NCI-H69 (cell line): ENCODE measurements around the gene HSD17B8.

Experiments
- DNase-seq: peaks from one replicate; lab custom pipeline; 2025; lab: John Stamatoyannopoulos, UW

HSD17B8 gene

DNA sequence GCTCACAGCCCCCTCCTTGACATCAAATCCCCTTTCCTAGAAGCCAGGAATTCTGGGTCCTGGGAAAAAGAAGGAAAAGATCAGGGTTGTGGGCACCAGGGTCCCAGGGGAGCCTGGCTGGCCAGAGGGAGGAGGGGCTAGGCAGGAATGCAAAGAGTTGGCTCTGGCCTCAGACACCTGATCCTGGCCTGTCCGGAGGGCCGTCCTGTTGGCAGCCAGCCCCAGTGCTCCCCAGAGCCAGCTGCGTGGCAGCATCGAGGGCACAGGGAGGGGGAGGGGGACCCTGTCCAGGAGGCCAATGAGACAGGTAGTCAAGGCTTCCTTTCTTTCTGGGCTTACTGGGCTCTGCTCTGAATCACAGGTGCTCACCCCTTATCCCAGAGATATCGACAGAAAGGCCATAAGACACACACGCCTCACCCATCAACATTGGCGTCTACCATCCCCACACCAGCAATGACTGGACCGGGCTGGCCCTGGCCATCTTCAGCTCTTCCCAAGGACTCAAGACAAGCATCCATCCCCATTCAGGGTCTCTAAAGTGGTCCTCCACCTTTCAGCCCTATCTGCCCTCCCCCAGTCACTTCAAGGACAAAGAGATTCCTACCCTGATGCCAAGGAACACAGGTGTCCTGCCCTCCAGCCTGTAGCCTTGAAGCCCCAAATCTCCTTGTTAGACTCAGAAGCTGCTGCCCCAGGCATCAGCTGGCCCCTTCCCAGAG, 12.9 kb upstream of the HSD17B8 start:
- peak; percentile 37 for DNase-seq

DNA sequence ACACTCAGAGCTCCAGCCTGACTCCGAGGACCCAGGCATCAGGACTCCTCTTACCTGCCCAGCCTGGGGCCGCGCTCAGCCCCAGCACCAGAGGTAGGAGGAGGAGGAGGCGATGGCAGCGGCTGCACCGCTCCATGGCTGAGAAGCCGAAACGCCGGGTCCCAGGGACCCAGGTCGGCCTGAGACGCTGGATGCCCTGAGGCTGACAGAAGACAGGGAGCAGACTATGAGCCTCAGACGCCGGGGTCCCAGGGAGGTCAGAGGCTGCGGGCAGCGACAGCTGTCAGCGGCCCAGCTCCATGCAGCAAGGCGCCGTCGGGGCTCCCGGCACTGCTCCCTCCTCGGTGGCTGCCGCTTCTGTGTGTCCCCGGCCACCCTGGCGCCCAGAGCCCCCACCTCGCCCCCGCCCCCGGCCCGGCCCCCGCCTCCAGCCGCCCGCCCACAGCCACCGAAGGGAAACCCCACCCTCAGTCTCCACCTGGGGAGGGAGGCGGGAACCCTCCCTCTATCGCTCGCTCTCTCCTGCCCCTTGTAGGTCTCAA, 12.3 kb upstream of the HSD17B8 start, which contains the start of gene COL11A2:
COL11A2 (minus strand) TSS at position 363 of the 542 bp plus-strand sequence; CDS start at position 136, 227 bp downstream.
- peak; percentile 52 for DNase-seq

DNA sequence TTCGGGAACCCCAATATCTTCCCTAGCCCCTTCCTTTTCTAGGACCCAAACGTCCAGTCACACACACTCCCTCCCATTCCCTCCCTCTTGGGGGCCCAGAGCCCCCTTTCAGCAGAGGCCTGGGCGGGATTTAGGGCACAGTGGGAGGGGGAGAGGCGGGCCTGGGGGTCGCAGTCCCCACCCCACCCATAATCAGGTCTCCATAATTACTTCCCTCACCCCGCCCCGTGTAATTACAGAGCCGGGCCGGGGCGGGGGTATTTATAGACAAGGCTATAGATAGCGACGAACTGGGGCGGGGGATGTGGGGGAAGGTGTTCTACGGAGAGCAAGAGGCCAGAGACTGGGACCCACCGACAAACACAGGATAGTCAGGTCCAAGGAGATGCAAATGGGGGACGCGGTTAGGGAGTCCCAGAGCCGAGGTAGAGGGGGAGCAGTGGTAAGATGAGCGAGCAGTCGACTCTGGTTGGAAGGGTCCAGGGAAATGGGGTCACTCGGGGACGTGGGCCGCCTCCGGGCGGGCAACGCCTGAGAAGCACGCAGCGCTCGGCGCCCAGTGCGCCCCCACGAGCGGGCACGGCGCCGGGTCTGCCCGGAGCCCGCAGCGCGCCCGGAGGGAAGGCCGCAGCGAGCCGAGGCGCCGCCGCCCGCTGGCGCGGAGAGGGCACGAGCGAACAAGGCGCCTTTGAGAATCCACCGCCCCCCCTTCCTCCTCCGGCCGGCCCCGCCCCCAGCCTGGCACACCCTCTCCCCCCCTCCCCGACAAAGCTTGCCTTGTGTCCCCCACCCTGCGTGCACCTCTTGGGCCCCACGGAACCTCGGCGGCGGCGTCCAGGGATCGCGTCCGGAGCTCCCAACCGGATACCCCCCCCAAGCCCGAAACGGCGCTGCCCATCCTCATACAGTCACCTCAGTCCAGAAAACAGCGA, 11.5 kb upstream of the HSD17B8 start:
- DNase-seq = peak; percentile 64

DNA sequence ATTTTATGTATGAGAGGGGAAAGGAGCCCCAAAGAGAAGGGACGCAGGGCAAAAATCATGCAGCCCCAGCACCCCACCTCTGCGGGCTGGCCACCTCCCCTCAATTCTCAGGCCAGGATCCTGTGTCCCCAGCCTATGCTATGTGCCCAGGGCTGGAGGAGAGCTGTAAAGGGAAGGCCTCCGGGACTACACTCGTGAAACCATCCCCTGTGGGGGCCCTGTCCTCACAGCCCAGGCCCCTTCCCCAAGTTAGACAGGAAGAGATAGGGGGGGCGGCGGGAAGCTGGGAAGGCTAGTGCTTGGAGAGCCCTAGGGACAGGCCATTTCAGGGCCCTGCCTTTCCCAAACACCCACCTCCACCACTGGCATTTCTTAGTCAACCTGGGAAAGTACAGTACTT, 10.8 kb upstream of the HSD17B8 start:
- no peak for DNase-seq

DNA sequence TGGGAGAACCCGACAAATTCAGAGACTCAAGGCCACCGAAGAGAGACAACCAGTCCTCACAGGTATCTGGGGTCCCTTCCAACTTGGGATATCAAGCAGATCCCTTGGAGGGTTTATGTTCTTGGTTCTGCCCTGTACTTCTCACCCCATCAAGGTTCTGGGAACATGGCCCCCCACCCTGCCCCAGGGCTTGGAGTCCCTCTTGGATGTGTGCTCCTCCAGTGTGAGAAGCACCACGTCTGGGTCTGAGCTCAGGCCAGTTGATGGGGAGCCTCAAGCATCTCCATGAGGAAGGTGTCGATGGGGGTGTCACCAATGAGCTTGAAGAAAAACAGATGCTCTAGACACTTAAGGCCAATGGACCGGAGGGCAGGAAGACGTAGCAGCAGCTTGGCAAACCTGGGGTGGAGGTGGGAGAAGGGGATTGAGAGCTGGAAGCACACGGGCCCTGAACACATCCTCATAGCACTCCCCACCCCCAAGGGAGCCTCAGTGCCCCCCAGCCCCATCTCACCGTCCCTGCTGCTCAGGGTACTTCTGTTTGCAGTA, 9.9 kb upstream of the HSD17B8 start:
- DNase-seq = no peak

DNA sequence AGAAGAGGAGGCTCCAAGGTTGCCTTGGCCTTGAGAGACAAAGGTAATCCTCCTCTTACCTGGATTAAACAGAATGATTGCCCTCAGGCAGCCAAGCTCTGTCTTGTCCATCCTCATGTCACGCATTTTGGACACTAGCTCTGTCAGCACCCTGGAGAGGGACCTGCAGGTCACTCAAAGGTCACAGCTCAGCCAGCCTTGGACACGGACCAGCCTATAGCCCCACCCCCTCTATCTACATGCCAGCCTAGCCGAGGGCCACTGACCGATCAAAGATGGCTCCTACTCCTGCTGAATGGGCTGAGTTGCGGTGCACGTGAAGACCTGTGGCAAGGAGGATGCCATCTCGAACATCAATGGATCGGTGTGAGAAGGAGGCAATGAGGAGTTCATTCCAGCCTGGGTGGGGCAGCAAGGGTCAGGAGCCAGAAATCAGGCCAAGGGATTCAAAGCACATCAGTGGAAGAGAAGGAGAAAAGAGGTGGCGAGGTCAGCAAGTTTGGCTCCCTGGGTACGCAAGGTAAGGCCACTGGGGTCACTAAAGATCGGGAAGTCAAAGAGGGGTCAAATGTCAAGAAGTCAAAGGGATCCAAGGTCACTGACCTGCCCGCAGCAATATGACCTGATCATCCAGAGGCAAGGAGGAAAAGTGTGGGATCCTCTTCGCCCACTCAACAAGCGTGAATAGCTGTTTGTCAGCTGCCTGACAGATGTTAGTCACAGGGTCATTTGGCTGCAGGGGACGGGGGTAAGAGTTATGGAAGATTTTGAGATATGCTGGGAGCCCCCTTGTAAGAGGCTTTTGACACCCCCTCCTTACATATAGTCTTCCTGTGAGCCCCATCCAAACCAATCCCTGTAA, 8.9 kb upstream of the HSD17B8 start:
- no peak for DNase-seq

DNA sequence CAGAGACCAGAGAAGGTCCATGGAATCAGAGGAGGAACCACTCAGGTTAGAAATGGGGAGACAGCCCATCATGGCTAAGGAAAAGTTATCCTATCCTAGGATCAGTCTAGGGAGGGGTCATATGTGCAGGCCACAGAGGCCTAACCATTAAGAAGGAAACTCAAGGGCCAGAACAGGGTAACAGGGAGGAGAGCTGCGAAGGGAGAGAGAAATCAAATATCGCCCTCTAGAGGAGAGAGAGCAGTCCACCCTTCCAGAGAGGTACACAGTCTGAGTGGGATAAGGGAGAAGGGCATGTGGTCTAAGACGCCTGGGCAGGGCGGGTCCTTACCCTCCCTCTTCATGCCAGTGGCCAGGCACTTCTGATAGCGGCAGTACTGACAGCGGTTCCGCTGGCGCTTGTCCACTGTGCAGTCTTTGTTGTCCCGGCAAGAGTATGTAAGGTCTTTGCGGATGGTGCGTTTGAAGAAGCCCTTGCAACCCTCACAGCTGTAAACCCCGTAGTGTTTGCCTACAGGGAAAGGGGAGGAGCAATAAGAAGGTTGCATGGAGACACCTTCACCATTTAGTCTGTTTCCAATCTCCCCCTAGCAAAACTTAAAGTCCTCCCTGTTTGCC, 6.9 kb upstream of the HSD17B8 start:
- DNase-seq = peak; percentile 75

DNA sequence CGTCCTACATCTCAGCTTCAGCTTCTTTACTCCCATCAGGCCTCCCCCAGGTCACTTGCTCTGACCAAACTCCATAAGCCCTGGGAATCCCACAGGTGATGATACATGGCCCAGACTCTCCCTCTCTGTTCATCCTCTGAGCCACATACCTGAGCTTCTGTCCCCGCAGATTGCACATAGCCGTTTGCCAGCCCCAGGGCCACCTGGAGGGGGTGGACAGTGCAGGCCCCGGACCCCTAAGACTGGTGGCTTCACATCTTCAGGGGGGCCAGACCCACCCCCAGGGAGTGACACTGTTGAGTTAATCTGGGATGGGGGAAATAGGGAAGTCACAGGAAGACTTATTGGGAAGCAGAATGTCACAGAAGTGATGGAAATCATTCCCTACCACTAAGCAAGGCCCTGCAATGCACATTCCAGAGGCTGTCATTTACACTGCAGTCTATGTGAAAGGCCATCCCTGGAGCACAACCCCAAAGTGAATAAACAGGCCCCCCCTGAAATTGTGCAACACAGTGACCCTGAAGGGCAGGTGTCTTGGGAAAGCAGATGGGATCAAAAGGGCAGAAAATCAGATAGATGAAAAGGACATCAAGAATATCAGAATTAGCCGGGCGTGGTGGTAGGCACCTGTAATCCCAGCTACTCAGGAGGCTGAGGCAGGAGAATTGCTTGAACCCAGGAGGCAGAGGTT, 6.1 kb upstream of the HSD17B8 start:
- no peak for DNase-seq

DNA sequence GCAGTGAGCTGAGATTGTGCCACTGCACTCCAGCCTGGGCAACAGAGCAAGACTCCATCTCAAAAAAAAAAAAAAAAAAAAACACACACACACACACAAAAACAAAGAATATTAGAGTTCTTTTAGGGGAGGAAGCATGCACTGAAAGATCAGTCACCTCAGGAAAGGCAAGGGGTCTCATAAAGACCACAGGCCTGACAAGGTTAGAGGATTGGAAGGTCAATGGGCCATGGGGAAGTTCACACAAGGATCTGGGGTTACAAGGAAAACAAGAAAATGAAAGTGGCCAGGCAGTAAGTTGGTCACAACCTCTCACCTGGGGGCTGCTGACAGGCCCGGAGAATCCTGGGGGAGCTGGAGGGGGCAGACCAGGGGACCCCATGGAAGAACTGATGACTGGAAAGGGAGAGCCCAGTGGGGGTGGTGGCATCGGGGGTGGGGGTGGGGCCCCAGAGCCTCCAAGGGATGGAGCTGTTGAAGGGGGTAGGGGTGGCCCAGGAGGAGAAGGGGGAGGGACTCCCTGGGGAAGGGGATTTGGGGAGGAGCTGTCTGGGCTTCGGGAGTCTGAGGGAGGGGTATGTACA, 5.5 kb upstream of the HSD17B8 start:
- DNase-seq = no peak

DNA sequence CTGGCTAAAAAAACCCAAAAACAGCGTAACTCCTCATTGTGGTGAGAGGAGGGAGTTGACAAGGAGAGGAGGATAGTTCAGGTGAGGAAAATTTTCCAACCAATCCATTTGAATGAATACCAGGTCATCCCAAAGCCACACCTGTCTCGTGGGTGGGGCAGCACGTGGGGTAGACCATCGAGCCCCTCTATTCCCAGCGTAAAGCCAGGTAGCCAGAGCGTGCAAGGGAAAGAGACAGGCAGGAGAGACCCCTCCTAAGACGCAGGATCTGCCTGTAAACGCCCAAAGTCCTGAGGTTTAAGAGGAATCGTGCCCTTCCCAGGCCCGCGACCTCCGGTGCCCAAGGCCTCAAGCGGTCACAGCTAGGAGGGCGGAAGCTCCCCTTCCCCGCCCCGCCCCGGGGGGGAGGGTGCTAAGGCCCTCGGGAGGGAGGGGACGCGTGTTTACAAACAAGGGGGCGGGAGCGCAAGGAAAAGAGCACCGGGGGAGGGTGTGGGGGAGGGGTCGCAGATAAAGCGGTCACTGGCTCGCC, 4.7 kb upstream of the HSD17B8 start:
- DNase-seq = peak; percentile 89

DNA sequence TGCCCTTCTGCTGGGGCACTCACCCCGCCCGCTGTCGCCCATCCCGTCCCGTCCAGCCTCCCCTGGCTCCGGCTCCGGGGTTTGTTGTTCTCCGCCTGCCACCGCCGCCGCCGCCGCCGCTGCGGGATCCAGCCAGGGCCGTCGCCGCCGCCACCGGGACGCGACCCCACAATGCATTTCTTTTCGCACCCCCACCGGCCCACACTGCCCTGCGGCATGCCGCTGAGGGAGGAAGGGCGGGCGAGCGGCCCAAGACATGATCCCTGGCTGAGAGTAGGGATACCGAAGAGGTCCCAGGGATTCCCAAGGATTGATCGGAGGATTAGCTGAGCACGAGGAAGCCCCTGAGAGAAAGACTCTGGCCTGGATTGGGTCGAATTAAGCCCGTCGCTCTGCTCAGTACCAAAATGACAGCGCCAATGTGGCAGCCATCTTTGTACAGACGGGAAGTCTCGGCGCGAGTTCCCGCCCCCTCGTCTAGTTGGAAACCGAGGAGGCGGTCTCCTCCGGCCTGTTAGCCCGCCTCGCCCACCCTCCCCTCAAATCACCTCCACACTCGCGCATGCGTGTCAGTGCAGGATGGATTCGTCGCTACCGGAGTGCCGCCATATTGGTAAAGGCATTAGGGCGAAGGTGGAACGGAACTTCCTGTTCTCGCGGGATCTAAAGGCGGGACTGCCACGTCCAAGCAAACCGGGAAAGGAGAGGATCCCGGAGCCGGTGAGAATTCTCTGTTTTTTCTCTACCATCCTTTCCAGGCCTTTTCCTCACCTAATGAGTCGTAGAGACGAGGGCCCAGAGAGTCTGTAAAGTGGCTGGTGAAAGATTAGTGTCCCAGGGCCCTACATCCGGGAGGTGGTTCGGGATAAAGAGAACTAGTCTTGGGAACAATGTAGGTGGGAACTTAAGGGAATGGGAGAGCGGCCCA, 4.0 kb upstream of the HSD17B8 start, which contains the start of the genes RXRB and SLC39A7:
RXRB (minus strand) TSS at position 447 of the 928 bp plus-strand sequence; CDS start at position 258, 189 bp downstream.
SLC39A7 (plus strand) TSS at position 649 of the 928 bp plus-strand sequence. CDS start 379 bp downstream, outside the sequence.
- DNase-seq = peak; percentile 100

DNA sequence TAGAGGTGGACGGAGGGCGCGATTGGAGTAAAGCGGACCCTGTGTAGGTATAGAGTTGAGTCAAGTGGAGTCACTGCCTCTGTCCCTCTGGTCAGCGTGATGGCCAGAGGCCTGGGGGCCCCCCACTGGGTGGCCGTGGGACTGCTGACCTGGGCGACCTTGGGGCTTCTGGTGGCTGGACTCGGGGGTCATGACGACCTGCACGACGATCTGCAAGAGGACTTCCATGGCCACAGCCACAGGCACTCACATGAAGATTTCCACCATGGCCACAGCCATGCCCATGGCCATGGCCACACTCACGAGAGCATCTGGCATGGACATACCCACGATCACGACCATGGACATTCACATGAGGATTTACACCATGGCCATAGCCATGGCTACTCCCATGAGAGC, 3.3 kb upstream of the HSD17B8 start:
- no peak for DNase-seq

DNA sequence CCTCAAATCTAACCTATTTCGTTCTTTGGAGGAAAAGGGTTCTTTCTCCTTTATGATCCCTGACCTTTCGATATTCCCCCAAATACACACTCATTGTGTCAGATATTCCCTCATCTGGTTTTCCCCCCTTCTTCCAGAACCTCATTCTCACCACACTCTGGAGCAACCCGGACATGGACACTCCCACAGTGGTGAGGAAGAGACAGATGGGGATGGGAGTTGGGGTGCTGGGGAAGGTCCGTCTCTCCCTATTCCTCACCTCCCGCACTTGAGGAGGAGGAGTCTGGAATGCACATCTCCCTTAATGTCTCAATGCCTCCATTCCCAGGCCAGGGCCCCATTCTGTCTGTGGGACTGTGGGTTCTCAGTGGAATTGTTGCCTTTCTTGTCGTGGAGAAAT, 2.5 kb upstream of the HSD17B8 start:
- no peak for DNase-seq

DNA sequence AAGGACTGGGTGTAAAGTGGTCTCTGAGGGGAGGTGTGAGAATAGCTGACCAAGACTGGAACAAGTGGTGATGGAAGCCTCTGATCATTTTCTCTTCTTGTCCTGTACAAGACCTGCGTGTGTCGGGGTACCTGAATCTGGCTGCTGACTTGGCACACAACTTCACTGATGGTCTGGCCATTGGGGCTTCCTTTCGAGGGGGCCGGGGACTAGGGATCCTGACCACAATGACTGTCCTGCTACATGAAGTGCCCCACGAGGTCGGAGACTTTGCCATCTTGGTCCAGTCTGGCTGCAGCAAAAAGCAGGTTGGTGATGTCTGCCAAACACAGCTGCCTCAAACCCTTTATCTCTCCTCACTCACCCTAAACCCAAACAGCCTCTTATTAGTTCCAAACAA, 1.7 kb upstream of the HSD17B8 start:
- no peak for DNase-seq

DNA sequence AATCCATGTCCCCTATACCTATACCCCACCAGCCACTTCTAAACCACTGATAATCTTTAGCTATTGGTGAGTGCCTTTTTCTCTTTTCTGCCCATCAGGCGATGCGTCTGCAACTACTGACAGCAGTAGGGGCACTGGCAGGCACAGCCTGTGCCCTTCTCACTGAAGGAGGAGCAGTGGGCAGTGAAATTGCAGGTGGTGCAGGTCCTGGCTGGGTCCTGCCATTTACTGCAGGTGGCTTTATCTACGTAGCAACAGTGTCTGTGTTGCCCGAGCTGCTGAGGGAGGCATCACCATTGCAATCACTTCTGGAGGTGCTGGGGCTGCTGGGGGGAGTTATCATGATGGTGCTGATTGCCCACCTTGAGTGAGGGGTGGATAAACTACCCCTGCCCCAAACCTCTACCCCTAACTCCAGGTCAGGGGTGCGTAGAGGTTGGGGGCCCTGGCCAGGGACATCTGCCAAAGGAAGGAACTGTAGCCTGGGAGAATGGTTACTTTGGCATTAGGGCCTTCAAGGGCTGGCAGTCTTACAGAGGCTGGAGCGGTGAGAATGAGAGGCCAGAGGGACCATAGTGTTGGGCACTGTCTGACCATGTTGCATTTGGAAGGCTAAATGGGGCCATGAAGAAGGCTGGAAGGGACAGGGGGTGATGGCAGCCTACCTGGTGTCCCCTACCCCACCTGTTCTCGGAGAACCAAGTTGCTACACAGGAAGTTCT, 851 bp upstream of the HSD17B8 start:
- no peak for DNase-seq

DNA sequence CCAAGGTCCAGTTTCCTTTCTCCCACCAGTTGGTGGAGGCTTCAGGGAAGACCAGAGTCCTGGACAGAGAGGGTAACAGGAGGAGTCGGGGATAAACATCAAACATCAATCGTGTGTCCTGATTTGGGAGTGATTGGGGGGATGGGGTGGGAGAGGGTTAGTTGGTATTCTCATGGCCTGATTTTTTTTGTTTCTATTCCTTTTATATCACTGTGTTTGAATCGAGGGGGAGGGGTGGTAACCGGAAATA, 365 bp upstream of the HSD17B8 start:
- DNase-seq = no peak

DNA sequence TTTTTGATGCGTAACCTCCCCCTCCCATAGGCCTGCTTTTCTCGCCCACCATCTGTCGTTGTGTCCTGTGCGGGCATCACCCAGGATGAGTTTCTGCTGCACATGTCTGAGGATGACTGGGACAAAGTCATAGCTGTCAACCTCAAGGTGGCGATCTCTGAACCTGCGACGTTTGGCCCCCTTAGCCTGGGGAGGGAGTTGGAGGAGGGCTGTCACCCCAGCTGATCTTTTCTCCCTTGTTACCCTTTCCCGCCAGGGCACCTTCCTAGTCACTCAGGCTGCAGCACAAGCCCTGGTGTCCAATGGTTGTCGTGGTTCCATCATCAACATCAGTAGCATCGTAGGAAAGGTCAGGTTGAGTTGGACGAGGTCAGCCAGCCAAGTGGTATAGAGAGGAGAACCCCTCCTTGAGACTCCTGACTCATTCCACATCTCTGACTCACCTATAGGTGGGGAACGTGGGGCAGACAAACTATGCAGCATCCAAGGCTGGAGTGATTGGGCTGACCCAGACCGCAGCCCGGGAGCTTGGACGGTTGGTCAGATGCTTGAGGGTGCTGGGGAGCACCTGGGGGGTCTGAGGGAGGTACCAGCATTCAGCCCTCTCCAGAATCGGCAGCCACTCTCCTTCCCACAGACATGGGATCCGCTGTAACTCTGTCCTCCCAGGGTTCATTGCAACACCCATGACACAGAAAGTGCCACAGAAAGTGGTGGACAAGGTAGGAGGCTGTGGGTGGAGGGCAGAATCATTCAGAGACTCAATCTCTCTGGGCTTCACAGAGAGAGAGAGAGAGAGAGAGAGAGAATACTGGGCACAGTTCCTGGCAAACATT, 954 bp downstream of the HSD17B8 start:
- no peak for DNase-seq
